ENCODE measurements around the gene LRRC75B. TPM values are rescaled to one million over a fixed set of nuclear protein-coding genes. Genes with fewer than 3 reads are reported as not detected.

Gene LRRC75B
- total RNA-seq, 1 donor from 2014 or later, result 10.8 TPM

GRCh38 chr22:24536089-24536488 is 56.8 kb downstream of the LRRC75B start:
- DNase-seq (no peak), ATAC-seq (no peak)
- Histone ChIP-seq H3K36me3 (peaks cover 18% of the 10 kb centered on the region), H3K27ac (no peak overlapping the region), H3K9me3 (no peaks in the 10 kb centered on the region), H3K4me3 (no peak overlapping the region), H3K27me3 (no peaks in the 10 kb centered on the region), H3K4me1 (no peaks in the 10 kb centered on the region)
- TF ChIP-seq CTCF (IDR thresholded peaks at IDR 0.05), result no peak
- intact Hi-C loops (cut with DNase I), result no loop called here

Other genes with a start within 250 kb of the LRRC75B start
- gene ADORA2A, start 165.5 kb downstream of the LRRC75B start, total RNA-seq, result 17.2 TPM
- 1.5 TPM for gene UPB1, start 97.7 kb downstream of the LRRC75B start, total RNA-seq
- 148 TPM for gene GUCD1, start 37.9 kb downstream of the LRRC75B start, total RNA-seq
- gene SNRPD3, start 37.1 kb downstream of the LRRC75B start, total RNA-seq, result 64.5 TPM
- 131 TPM for gene GGT1, start 10.1 kb upstream of the LRRC75B start, total RNA-seq
- not detected for gene PIWIL3, start 181.6 kb upstream of the LRRC75B start, total RNA-seq
- gene SGSM1, start 213.1 kb upstream of the LRRC75B start, total RNA-seq, result 3.8 TPM